ENCODE results near the gene COL4A5. TPM values are rescaled to one million over a fixed set of nuclear protein-coding genes. Genes with fewer than 3 reads are reported as not detected.

The COL4A5 gene
- total and polyA plus RNA-seq, 8 donors, result 5.5 to 160 (median 48.5) TPM

DNA sequence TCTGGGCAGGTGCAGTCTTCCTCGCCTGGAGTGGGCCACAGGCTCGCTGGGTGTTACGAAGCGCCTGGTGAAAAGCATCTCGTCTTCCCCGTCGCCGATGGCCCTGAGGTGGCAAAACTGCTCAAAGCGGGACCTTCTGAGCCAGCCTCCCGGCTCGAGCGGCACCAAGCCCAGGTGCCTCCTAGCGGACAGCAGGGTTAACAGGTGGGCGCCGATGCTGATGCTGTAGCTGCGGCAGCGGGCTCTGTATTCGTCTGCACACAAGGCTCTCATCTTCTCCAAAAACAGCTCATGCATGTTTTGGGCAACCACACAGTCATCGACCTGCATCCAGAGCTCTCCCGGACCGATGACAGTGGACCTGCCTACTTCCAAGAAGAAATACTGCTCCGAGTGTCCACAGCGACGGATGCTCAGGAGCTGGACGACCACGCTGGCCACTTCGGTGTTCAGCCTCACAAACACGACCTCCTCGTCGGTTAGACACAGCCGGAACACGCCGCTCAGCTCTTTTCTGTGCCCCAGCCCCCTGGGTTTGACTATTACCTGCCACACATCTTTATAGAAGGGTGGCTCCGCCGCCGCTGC is 295.5 kb downstream of the COL4A5 start:
- Histone ChIP-seq H3K27me3 (peaks cover 5 to 61% (median 60%) of the 10 kb centered on the region in 3 donors), H3K27ac (no peak overlapping the region), H3K36me3 (no peaks in the 10 kb centered on the region), H3K9me3 (peaks cover 0 to 12% (median 0%) of the 10 kb centered on the region in 4 donors), H3K4me1 (peaks cover 0 to 37% (median 19%) of the 10 kb centered on the region in 4 donors), H3K4me3 (peak overlapping the region; percentile 38 to 55 (median 48))
- intact Hi-C loops (cut with DNase I; ENCODE audit: low total_unique reads), result no loop called here
- WGBS, 5 donors, result 6 to 36% (median 25%) methylated on average over 31 to 36 of the region's 36 CpGs; no CpG with 5 or more reads in 1 of the 5 donors
- DNase-seq, result peak in 1 of 2 donors; percentile 51
- TF ChIP-seq, protein P1, sequence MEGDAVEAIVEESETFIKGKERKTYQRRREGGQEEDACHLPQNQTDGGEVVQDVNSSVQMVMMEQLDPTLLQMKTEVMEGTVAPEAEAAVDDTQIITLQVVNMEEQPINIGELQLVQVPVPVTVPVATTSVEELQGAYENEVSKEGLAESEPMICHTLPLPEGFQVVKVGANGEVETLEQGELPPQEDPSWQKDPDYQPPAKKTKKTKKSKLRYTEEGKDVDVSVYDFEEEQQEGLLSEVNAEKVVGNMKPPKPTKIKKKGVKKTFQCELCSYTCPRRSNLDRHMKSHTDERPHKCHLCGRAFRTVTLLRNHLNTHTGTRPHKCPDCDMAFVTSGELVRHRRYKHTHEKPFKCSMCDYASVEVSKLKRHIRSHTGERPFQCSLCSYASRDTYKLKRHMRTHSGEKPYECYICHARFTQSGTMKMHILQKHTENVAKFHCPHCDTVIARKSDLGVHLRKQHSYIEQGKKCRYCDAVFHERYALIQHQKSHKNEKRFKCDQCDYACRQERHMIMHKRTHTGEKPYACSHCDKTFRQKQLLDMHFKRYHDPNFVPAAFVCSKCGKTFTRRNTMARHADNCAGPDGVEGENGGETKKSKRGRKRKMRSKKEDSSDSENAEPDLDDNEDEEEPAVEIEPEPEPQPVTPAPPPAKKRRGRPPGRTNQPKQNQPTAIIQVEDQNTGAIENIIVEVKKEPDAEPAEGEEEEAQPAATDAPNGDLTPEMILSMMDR (IDR thresholded peaks at IDR 0.05), result peak in 1 of 7 experiments; percentile 11
- no peak for TF ChIP-seq POLR2A (IDR thresholded peaks at IDR 0.05)

DNA sequence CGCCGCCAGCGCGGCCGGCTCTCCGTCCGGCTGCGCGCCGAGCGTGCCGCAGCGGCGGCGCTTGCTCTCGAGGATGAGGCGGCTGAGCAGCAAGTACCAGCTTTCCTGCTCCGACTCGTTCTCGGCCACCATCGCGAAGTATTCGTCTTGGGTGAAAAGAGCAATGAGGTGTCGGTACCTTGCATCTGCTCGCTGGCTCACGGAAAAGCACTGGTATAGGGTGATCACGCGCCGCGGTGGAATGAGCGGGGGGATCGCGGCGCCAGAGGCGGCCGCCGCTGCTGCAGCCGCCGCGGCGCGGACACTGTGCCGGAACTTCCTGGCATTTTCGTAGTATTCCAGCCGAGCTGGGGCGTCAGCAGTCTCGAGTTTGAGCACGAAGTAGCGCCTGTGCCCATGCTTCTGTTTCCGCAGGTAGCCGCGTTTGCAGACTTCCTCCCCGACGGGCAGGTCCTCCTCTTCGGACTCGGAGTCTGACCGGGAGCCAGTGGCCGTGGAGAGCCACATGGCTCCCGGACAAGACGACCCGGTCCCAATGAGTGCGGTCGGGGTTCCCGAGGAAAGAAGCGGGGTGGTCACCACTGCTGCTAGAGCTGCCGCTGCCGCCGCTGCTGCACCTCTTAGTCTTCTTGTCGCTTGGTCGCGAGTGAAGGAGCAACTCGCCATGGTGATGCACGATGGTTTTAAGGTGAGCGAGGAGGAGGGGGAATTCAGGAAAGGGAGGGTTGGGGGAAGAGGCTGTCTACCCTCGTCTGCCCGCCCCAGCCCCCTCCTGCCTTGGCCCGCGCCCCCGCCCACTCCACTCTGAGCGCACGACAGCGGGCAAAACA is 296.3 kb downstream of the COL4A5 start:
- Histone ChIP-seq H3K9me3 (peaks cover 0 to 12% (median 0%) of the 10 kb centered on the region in 4 donors), H3K4me1 (peaks cover 0 to 37% (median 19%) of the 10 kb centered on the region in 4 donors), H3K36me3 (no peaks in the 10 kb centered on the region), H3K27ac (no peak overlapping the region), H3K27me3 (peaks cover 5 to 61% (median 60%) of the 10 kb centered on the region in 3 donors), H3K4me3 (peak overlapping the region; percentile 38 to 55 (median 48))
- WGBS, 5 donors, result 2 to 33% (median 7%) methylated on average over 29 to 82 of the region's 82 CpGs
- peak in 1 of 2 donors; percentile 43 for DNase-seq
- TF ChIP-seq EP300 (IDR thresholded peaks at IDR 0.05) (no peak), POLR2A (IDR thresholded peaks at IDR 0.05) (no peak), POLR2AphosphoS5 (IDR thresholded peaks at IDR 0.05) (no peak)
- TF ChIP-seq, protein P1 (IDR thresholded peaks at IDR 0.05), result no peak
- intact Hi-C loops (cut with DNase I; ENCODE audit: low total_unique reads), result no loop called here

DNA sequence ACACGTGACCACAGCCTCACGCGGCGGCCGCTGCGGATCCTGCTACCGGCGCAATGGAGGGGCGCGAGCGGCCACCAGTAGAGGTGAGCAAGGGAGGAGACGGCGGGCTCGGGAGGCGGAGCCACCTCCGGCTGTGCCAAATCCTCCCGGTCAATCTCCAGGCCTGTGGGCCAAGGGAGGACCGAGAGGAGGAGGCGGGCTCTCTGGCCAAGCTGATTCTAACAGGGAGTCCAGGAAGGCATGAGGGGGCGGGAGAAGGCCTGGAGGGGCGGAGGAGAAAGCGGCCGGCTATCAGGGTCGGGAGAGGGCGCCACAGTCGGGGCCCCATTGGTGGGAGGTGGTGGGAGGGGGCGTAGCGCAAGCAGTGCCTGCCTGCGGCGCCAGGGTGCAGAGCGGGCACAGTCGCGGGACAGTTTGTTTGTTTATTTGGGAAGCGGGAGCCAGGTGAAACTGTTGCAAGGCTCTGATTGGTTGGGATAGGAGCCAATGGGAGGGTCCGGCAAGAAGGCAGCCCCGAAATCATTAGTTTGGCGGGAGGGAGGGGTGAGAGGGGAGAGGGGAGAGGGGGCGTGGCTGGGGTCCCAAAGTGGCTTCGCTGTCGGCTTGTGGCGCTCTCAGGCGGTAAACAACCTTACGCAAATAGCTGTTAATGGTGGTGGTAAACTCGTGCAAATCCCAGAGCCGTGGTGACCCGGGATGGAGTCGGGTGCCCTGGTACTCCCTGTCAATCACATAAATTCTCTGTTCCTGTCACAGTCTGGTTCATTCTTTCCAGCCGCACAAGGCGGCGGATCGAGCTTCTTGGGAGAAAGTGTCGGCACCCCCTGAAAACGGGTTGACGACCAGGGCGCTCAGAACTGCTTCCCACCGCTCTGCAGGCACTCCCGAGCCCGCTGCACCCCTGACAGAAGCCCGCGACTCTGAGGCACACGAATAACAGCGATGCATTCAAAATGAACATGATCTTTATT is 297.2 kb downstream of the COL4A5 start, which contains the start of gene IRS4:
TSS of gene IRS4 (minus strand) at position 55 of the 971 bp plus-strand sequence.
- Histone ChIP-seq H3K4me1 (peaks cover 0 to 37% (median 19%) of the 10 kb centered on the region in 4 donors), H3K9me3 (peaks cover 0 to 12% (median 0%) of the 10 kb centered on the region in 4 donors), H3K36me3 (no peaks in the 10 kb centered on the region), H3K27ac (peak within 1 kb of the TSS in 1 of 5 donors; percentile 13), H3K27me3 (peaks cover 5 to 61% (median 55%) of the 10 kb centered on the region in 3 donors), H3K4me3 (peak within 1 kb of the TSS; percentile 38 to 55 (median 48))
- TF ChIP-seq, protein P1 (IDR thresholded peaks at IDR 0.05), result no peak
- TF ChIP-seq POLR2AphosphoS5 (IDR thresholded peaks at IDR 0.05) (no peak), POLR2A (IDR thresholded peaks at IDR 0.05) (no peak), EP300 (IDR thresholded peaks at IDR 0.05) (no peak)
- 2 to 37% (median 8%) methylated on average over 32 to 62 of the region's 62 CpGs for WGBS, 5 donors
- intact Hi-C loops (cut with DNase I; ENCODE audit: low total_unique reads), result no loop called here
- peak in 1 of 2 donors; percentile 72 for DNase-seq

All from stomach (tissue), 9 donors.